C4-2B (cell line): ENCODE results near the gene SUSD1.

Experiments
- ZFX ChIP-seq: fragments of 450-650 bp; IDR thresholded peaks from 2 replicates; pipeline ENCODE4 v1.6.1; 2017
- TF ChIP-seq, protein P1 (sequence below): fragments of 450-650 bp; conservative IDR thresholded peaks from 2 replicates; pipeline ENCODE4 v1.5.1; 2017; ENCODE audit warnings: mild to moderate bottlenecking

DNA sequence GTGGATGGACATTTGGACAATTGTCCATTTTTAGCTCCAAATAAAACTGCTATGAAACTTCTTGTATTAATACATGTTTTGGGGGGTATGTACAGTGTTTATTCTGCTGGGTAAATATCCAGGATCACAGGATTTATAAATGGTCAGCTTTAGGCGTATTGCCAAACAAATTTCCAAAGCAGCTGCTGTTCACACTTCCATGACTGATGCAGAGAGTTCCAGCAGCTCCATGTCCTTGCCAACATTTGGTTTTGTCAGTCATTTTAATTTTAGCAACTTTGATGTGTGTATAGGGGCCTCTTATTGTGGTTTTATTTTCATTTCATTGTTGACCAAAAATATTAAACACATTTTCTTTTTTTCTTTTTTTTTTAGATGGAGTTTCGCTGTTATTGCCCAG lies 9.8 kb upstream of the SUSD1 start:
- TF ChIP-seq, protein P1, sequence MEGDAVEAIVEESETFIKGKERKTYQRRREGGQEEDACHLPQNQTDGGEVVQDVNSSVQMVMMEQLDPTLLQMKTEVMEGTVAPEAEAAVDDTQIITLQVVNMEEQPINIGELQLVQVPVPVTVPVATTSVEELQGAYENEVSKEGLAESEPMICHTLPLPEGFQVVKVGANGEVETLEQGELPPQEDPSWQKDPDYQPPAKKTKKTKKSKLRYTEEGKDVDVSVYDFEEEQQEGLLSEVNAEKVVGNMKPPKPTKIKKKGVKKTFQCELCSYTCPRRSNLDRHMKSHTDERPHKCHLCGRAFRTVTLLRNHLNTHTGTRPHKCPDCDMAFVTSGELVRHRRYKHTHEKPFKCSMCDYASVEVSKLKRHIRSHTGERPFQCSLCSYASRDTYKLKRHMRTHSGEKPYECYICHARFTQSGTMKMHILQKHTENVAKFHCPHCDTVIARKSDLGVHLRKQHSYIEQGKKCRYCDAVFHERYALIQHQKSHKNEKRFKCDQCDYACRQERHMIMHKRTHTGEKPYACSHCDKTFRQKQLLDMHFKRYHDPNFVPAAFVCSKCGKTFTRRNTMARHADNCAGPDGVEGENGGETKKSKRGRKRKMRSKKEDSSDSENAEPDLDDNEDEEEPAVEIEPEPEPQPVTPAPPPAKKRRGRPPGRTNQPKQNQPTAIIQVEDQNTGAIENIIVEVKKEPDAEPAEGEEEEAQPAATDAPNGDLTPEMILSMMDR, result no peak
- TF ChIP-seq ZFX, result no peak
